Measurements from ENCODE around the gene ATP6V1D.
"Not testable (repeated sequence)": the region's sequence is repeated elsewhere in the genome, so short reads cannot be mapped to it uniquely, and the experiment has no call there.

The ATP6V1D gene

GRCh38 chr14:67359775-67360469 lies at the start of gene ATP6V1D, which contains the start of gene EIF2S1:
Gene ATP6V1D (minus strand): TSS chr14:67359804. CDS start chr14:67359698, 106 bp downstream.
Gene EIF2S1 (plus strand): TSS chr14:67360328. CDS start chr14:67364768, 4,440 bp downstream.
- DNase-seq: peak; percentile 99

GRCh38 chr14:67408122-67408801 lies 48.7 kb upstream of the ATP6V1D start:
- DNase-seq: not testable (repeated sequence)

- no peak for DNase-seq
These were observed 46.2 kb upstream of the ATP6V1D start for GRCh38 chr14:67405771-67406170.

GRCh38 chr14:67400434-67400833 lies 40.8 kb upstream of the ATP6V1D start:
- no peak for DNase-seq

GRCh38 chr14:67397536-67397935 lies 37.9 kb upstream of the ATP6V1D start:
- DNase-seq: no peak

- DNase-seq: no peak
These were observed 36.9 kb upstream of the ATP6V1D start for GRCh38 chr14:67396381-67396970.

- no peak for DNase-seq
These were observed 36.2 kb upstream of the ATP6V1D start for GRCh38 chr14:67395876-67396189.

- DNase-seq: no peak
These were observed 35.7 kb upstream of the ATP6V1D start for GRCh38 chr14:67395086-67395875.

GRCh38 chr14:67393689-67394088 lies 34.1 kb upstream of the ATP6V1D start:
- no peak for DNase-seq

GRCh38 chr14:67392800-67393199 lies 33.2 kb upstream of the ATP6V1D start:
- no peak for DNase-seq

- DNase-seq: no peak
These were observed 32.5 kb upstream of the ATP6V1D start for GRCh38 chr14:67392123-67392522.

- DNase-seq: no peak
These were observed 31.7 kb upstream of the ATP6V1D start for GRCh38 chr14:67391268-67391667.

GRCh38 chr14:67389811-67390534 lies 30.4 kb upstream of the ATP6V1D start:
- DNase-seq: no peak

- DNase-seq: no peak
These were observed 29.7 kb upstream of the ATP6V1D start for GRCh38 chr14:67389275-67389674.

GRCh38 chr14:67387195-67387594 lies 27.6 kb upstream of the ATP6V1D start:
- DNase-seq: no peak

GRCh38 chr14:67385618-67386017 lies 26.0 kb upstream of the ATP6V1D start:
- DNase-seq: no peak

- DNase-seq: no peak
These were observed 25.5 kb upstream of the ATP6V1D start for GRCh38 chr14:67385120-67385519.

- no peak for DNase-seq
These were observed 18.3 kb upstream of the ATP6V1D start for GRCh38 chr14:67377916-67378315.

GRCh38 chr14:67373347-67373746 lies 13.7 kb upstream of the ATP6V1D start:
- DNase-seq: no peak

- no peak for DNase-seq
These were observed 13.2 kb upstream of the ATP6V1D start for GRCh38 chr14:67372833-67373232.

- no peak for DNase-seq
These were observed 11.9 kb upstream of the ATP6V1D start for GRCh38 chr14:67371247-67372148.

- no peak for DNase-seq
These were observed 11.2 kb upstream of the ATP6V1D start for GRCh38 chr14:67370830-67371229.
